HG02840 (cell line): ENCODE data around the gene C2CD4A.

Experiments
- ATAC-seq: cut with Tn5 transposase; IDR thresholded peaks from one replicate; pipeline ENCODE4 v1.9.1; 2021; ENCODE audit warnings: mild to moderate bottlenecking, moderate library complexity, moderate number of reproducible peaks; ENCODE audit not compliant: unreplicated experiment, low FRiP score

C2CD4A gene

GRCh38 chr15:62093809-62094208 is 27.0 kb downstream of the C2CD4A start:
- ATAC-seq, result no peak

DNA sequence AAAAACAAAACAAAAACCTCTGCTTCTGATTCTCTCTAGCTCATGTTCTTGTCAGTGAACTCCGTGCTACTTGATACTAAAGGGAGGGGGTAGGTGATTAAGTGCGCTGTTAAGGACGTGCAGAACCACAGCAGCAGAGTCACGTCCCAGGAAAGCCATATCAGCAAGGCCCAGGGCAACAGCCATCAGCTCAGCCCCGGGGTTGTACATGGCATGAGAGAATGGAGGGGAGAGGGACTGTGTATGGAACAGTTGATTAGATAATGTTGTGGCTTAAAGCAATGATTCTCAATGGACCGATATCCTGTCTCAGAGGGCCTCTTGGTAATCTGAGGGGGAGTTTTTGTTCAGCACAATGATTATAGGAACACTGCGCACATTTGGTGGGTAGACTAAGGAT is 27.6 kb downstream of the C2CD4A start:
- no peak for ATAC-seq

DNA sequence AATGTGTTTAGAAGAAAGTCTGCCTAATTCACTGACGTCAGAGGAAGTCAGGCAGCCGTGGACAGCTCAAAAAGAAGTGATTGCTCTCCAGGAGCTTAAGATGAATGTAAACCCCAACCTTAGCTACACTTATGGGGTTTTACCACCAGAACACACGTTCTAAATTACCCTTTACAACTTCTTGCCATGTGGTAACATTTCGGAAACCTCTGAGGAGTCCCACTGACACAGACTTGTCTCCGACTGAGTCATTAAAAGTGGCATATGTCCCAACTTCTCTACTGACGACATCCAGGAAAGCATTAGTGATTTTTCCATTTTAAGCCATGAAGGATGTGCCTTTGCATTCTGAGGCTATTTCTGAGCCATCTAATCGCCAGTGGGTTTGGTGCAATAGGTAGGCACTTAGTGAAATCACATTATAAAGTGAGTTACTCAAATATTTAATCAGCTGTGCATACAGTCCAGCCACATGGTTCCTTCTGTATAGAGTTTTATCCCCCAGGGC is 32.4 kb downstream of the C2CD4A start:
- ATAC-seq, result no peak

DNA sequence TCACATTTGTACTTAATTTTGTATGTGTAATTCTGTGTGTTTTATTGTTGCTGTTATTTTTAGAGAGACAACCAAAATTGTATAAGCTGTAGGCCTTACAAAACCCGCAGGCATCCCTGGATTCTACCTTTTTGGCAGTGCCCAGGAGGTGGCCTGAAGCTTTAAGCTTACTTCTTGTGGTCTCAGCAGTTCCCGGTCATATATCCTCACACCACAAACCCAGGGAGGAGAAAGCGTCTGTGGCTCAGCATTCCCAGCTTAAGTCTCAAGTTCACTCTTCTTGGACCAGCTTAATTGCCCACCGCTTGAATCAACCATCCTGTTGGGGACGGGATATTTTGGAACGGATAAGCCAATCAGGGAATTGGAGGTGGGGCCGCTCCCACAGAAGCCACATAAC is 36.7 kb downstream of the C2CD4A start:
- ATAC-seq, result no peak

DNA sequence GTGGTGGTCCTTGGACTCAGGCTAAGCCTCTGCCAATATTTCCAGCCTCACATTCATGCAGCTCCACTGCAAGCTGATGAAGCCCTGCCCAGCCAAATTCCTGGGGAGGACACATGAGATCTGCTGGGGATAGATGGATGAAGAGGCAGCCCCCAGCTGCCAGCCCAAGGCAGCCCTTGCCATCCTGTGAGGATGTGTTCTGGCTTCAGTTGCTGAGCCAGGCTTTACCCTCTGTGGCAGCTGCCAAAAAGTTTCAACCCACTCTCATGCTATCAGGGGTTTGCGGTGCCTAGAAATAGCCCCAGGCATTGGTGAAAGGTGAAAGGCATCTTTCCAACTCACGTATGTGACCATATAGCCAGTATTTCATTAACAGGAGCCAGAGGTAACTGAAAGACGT is 37.6 kb downstream of the C2CD4A start:
- ATAC-seq, result no peak

DNA sequence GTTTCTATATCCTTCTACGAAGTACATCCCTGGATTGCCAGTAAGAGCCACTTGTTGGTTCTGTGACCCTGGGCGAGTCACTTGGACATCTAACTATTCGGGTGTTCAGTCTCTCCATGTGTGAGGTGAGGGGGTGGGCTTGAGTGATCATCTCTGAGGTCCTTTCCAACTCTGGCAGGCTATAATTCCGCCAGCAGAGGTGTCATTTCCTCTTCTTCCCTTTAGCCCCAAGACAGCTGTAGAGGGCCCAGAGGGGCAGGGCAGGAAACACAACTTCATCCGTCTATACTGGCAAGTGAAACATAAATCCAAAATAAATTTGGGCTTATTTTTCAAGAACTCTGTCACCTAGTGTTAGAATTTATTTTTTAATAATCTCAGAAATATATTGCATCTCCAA is 38.1 kb downstream of the C2CD4A start:
- ATAC-seq, result no peak

- no peak for ATAC-seq
Observed at GRCh38 chr15:62105266-62105665, 38.5 kb downstream of the C2CD4A start.

- ATAC-seq, result no peak
Observed at GRCh38 chr15:62106096-62106495, 39.3 kb downstream of the C2CD4A start.

DNA sequence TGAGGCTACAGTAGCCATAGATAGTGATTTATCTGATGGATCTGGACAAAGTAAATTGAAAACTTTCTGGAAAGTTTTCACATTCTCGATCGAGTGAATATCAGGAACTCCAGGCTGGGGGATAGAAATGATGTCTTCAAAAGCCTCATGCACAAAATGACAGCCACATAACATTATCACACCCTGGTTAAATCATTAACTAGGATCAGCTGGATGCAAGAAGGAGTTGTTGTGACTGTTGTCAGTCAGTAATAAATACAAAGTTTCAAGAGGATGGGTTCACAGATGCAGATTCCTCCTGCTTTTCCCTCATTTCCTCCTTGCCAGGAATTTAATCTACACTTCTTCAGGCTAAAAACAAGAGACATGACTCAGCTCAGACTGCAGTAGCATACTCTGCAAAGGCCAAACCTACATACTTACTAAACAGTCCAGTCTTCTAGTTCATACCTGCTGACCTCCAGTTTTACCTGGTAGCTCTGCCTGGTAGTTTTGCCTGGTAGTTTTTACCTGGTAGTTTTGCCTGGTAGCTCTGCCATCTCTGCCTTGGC is 40.9 kb downstream of the C2CD4A start:
- no peak for ATAC-seq

DNA sequence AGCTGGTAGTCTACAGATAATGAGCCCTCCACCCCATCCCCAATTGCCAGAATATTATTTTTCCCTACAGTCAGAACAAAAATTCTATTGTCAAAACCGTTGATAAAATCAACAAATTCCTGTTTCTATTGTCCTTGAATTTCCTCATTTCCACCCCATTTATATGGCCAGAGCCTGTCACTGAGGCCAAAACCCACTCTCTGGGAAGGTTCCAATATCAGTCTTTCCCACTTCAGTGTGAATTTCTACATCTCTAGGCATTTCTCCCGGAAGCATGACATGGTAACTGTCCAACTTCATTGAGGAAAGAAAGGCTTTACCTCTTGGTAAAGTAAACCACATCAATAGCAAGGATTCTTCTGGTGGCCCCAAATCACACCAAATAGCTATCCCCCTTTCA is 41.6 kb downstream of the C2CD4A start:
- no peak for ATAC-seq

DNA sequence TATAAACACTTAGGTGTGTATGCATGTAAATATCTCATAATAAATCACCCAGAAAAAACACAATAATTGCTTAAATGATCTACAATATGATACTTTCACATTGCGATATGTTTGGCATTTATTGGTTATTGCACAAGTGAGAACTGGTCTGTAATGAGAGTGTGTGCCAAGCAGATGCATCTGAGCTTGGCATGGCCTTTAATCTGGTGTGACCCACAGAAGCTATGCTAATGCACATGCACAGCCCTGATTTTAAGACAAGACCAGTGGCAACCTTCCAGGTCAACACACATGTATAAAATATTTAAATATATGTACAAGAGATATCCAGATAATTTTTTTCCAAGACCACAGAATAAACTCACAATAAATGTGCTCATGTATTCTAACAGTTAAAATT is 42.7 kb downstream of the C2CD4A start:
- ATAC-seq, result no peak

DNA sequence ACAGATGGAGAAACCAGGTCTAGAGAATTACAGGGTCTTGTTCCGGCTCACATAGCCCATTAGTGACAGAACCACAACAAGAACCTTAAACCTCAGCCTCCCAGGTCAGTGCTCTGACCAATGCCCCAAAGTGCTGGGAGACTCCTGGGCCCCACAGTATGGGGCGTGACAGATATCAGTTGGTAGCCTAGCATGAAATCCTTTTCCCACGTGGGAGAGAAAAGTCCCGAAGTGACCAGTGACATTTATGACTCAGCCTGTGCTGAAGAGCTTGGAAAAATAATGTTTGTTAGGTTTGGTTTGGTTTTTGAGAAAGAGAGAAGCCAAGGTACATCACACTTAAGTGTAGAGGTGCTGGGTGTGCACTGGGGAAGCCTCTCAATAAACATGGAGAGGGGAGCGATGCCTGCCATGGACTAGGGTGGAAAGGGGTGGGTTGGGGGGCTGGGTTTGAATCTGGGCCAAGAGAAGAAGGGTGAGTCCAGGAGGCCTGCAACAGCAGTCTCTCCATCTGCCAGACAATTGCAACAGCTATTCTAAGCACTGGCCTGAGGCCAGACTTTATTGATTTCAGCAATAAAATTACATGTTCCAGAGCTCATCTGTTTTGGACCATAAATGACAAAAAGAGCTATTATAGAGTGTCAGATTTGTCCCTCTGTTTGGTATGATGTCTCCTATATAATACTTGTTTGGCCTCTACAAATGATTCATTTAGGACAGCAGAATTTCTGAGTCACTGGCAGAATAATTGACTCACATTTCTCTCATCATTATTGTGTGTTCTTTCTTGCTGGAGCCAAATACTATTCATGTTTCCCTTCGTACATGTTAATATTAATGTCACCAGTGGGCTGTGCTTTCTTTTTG is 43.4 kb downstream of the C2CD4A start:
- ATAC-seq, result no peak

DNA sequence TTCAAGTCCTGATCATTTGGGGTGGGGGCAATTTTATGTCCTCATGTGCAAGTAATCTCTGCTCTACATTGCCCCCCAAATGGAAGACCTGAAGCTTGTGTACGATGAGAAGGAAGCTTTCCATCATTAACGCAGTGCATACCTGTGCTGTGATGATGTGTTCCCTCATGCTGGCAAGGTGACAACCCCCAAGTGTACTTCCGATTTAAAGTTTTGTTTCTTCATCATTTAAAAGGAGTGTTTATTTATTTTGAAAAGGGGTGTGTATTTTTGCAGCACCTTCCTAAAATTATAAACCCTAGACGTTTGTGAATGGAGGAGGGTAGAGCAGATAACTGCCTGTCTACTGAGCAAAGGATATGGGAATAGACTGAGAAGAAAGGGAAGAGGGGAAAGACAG is 45.3 kb downstream of the C2CD4A start:
- no peak for ATAC-seq

GRCh38 chr15:62112616-62113593 is 46.1 kb downstream of the C2CD4A start:
- ATAC-seq, result no peak

GRCh38 chr15:62115847-62116246 is 49.1 kb downstream of the C2CD4A start:
- no peak for ATAC-seq

DNA sequence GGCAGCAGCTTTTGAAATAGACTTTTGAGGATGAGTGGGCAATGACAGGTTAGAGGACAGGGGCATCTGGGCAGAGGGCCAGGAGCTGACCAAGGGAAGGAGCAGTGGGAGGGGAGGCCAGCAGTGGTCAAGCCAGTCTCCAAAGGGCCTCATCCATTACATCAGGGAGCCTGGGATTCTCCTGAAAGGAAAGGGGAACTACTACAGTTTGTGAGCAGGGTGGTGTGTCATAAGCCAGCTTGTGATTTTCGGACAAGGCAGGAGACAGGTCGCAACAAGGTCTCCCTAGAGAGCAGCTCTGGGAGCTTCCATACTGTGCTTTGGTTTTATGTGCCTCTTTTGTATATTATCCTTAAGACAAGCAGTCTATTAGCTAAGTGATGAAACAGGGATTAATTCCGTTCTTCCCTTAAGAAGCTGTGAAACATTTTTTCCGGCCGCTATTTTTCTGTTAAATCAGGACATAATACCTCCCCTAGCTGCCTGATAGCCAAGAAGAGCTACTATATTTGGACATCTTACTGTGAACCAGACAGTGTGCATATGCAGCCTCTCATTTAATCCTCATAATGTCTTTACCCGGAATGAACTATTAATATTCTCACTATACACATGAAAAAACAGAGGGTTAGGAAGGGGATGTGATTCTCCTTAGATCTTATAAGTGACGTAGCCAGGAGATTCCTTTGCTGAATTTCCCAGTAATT is 51.9 kb downstream of the C2CD4A start:
- ATAC-seq, result no peak

GRCh38 chr15:62119227-62119864 is 52.6 kb downstream of the C2CD4A start:
- no peak for ATAC-seq

GRCh38 chr15:62119874-62120273 is 53.1 kb downstream of the C2CD4A start:
- no peak for ATAC-seq
